ENCODE results near the gene FNIP2. TPM values are rescaled to one million over a fixed set of nuclear protein-coding genes. Genes with fewer than 3 reads are reported as not detected.
"Not testable (repeated sequence)": the region's sequence is repeated elsewhere in the genome, so short reads cannot be mapped to it uniquely, and the experiment has no call there.

FNIP2 gene
- total and polyA plus RNA-seq, 2 donors (not counting 1 experiment from before 2014, with no cell fraction given), result 0.03 to 0.17 TPM

DNA sequence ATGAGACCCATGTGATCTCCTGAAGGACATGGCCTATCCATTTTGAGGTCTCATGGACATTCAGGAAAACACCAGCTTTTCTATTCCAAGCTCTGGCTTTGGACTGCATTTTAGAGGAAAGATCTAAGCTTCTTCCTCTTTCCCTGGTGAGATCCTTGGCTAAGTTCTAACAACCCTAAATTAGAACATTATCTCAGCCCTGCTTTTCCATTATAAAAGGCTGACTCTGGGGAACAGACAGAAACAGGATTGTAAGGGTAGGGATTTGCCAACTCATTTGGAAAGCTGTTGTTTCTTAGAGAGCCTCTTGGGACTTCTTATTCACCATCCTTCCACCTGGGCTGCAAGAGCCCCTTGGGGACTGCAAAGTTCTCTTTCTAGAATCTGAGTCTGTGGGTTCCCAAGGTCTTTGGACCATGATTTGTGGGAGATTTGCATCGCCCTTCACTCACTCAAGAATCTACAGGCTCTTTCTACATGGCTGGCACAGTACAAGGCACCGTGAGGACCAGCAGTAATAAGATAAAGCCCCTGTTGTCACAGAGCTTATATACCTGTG, 146.9 kb downstream of the FNIP2 start:
- DNase-seq (no peak), ATAC-seq (ENCODE audit: low read depth) (no peak)
- Mint-ChIP-seq H3K27ac (no peak overlapping the region), H3K4me3 (no peak overlapping the region), H3K27me3 (peaks cover 24% of the 10 kb centered on the region), H3K9me3 (ENCODE audit: insufficient read depth) (peaks cover 2% of the 10 kb centered on the region), H3K4me1 (no peaks in the 10 kb centered on the region)
- POLR2A ChIA-PET, result no interaction called here
- no peak overlapping the region for H3K9ac ChIP-seq (ENCODE audit: low read length)
- H3K4me1 ChIP-seq (ENCODE audit: control insufficient read depth in 2 of 2, insufficient read depth in 2 of 2, low read length in 2 of 2), result no peaks in the 10 kb centered on the region
- H3K4me2 ChIP-seq (replicated peaks; ENCODE audit: low read depth, low read length, poor library complexity, severe bottlenecking), result no peak overlapping the region
- TF ChIP-seq EZH2 (IDR thresholded peaks at IDR 0.05; ENCODE audit: borderline replicate concordance, insufficient read depth, low read depth, low read length, poor library complexity, severe bottlenecking), result no peak
- TF ChIP-seq, protein P1, sequence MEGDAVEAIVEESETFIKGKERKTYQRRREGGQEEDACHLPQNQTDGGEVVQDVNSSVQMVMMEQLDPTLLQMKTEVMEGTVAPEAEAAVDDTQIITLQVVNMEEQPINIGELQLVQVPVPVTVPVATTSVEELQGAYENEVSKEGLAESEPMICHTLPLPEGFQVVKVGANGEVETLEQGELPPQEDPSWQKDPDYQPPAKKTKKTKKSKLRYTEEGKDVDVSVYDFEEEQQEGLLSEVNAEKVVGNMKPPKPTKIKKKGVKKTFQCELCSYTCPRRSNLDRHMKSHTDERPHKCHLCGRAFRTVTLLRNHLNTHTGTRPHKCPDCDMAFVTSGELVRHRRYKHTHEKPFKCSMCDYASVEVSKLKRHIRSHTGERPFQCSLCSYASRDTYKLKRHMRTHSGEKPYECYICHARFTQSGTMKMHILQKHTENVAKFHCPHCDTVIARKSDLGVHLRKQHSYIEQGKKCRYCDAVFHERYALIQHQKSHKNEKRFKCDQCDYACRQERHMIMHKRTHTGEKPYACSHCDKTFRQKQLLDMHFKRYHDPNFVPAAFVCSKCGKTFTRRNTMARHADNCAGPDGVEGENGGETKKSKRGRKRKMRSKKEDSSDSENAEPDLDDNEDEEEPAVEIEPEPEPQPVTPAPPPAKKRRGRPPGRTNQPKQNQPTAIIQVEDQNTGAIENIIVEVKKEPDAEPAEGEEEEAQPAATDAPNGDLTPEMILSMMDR (IDR thresholded peaks at IDR 0.05), result no peak
- intact Hi-C loops (cut with micrococcal nuclease), result no loop called here
- peaks cover 0 to 4% (median 0%) of the 10 kb centered on the region in 3 donors for H3K9me3 ChIP-seq (ENCODE audit: control extremely low read depth in 1 of 3, control insufficient read depth in 2 of 3, insufficient read depth in 1 of 3, low read length in 2 of 3)
- no peaks in the 10 kb centered on the region for H3K27me3 ChIP-seq (replicated peaks in 1 of 4; ENCODE audit: control extremely low read depth in 1 of 4, control insufficient read depth in 3 of 4, insufficient read depth in 4 of 4, low read length in 3 of 4)
- CTCF ChIA-PET, result no interaction called here
- no peaks in the 10 kb centered on the region for H4K20me1 ChIP-seq (ENCODE audit: control insufficient read depth, insufficient read depth, low read length, poor library complexity, severe bottlenecking)
- no peaks in the 10 kb centered on the region for H3K79me2 ChIP-seq (ENCODE audit: control insufficient read depth, insufficient read depth, low read length)
- H3K27ac ChIP-seq (ENCODE audit: low read length in 2 of 2), result no peak overlapping the region
- no peak overlapping the region for H3K4me3 ChIP-seq (ENCODE audit: control extremely low read depth in 1 of 5, extremely low read depth in 1 of 5, insufficient read depth in 1 of 5, low read depth in 2 of 5, low read length in 4 of 5)
- WGBS (ENCODE audit: insufficient coverage), result 60% methylated on average over 1 of the region's 2 CpGs
- H2AFZ ChIP-seq (ENCODE audit: insufficient read depth, low read depth, low read length, poor library complexity, severe bottlenecking), result no peak overlapping the region
- no peaks in the 10 kb centered on the region for H3K36me3 ChIP-seq (replicated peaks in 1 of 2; ENCODE audit: control extremely low read depth in 1 of 2, control insufficient read depth in 1 of 2, extremely low read depth in 1 of 2, insufficient read depth in 2 of 2, low read length in 1 of 2)

DNA sequence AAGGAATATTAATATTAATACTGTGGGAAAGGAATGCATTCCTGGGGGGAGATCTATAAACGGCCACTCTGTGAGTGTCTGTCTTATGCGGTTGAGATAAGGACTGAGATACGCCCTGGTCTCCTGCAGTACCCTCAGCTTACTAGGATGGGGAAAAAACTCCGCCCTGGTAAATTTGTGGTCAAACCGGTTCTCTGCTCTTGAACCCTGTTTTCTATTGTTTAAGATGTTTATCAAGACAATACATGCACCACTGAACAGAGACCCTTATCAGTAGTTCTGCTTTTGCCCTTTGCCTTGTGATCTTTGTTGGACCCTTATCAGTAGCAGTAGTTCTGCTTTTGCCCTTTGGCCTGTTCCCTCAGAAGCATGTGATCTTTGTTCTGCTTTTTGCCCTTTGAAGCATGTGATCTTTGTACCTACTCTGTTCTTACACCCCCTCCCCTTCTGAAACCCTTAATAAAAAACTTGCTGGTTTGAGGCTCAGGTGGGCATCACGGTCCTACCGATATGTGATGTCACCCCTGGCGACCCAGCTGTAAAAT, 151.7 kb downstream of the FNIP2 start:
- ATAC-seq (ENCODE audit: low read depth); H3K9ac ChIP-seq (ENCODE audit: low read length); CTCF ChIA-PET; DNase-seq; H3K79me2 ChIP-seq (ENCODE audit: control insufficient read depth, insufficient read depth, low read length); H3K27ac ChIP-seq (ENCODE audit: low read length in 2 of 2); H4K20me1 ChIP-seq (ENCODE audit: control insufficient read depth, insufficient read depth, low read length, poor library complexity, severe bottlenecking); H3K27me3 Mint-ChIP-seq; intact Hi-C loops (cut with micrococcal nuclease); H2AFZ ChIP-seq (ENCODE audit: insufficient read depth, low read depth, low read length, poor library complexity, severe bottlenecking); POLR2A ChIA-PET; H3K4me1 ChIP-seq (ENCODE audit: control insufficient read depth in 2 of 2, insufficient read depth in 2 of 2, low read length in 2 of 2); H3K4me3 ChIP-seq (ENCODE audit: control extremely low read depth in 1 of 5, extremely low read depth in 1 of 5, insufficient read depth in 1 of 5, low read depth in 2 of 5, low read length in 4 of 5); H3K4me3 Mint-ChIP-seq; H3K9me3 Mint-ChIP-seq (ENCODE audit: insufficient read depth); H3K36me3 ChIP-seq (replicated peaks in 1 of 2; ENCODE audit: control extremely low read depth in 1 of 2, control insufficient read depth in 1 of 2, extremely low read depth in 1 of 2, insufficient read depth in 2 of 2, low read length in 1 of 2); H3K4me2 ChIP-seq (replicated peaks; ENCODE audit: low read depth, low read length, poor library complexity, severe bottlenecking); H3K4me1 Mint-ChIP-seq; H3K27ac Mint-ChIP-seq; H3K27me3 ChIP-seq (replicated peaks in 1 of 4; ENCODE audit: control extremely low read depth in 1 of 4, control insufficient read depth in 3 of 4, insufficient read depth in 4 of 4, low read length in 3 of 4): not testable (repeated sequence)
- WGBS (ENCODE audit: insufficient coverage), result 100% methylated on average over 4 of the region's 8 CpGs
- H3K9me3 ChIP-seq (ENCODE audit: control extremely low read depth in 1 of 3, control insufficient read depth in 2 of 3, insufficient read depth in 1 of 3, low read length in 2 of 3), result peaks cover 1 to 14% (median 2%) of the 10 kb centered on the region in 3 donors

DNA sequence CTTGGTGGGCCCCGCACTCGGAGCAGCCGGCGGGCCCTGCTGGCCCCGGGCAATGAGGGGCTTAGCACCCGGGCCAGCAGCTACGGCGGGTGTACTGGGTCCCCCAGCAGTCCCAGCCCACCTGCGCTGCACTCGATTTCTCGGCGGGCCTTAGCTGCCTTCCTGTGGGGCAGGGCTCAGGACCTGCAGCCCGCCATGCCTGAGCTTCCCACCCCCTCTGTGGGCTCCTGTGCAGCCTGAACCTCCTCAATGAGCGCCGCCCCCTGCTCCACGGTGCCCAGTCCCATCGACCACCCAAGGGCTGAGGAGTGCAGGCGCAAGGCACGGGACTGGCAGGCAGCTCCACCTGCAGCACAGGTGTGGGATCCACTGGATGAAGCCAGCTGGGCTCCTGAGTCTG, 158.9 kb downstream of the FNIP2 start:
- H3K79me2 ChIP-seq (ENCODE audit: control insufficient read depth, insufficient read depth, low read length); H3K27me3 Mint-ChIP-seq; H3K4me3 ChIP-seq (ENCODE audit: control extremely low read depth in 1 of 5, extremely low read depth in 1 of 5, insufficient read depth in 1 of 5, low read depth in 2 of 5, low read length in 4 of 5); H3K9me3 Mint-ChIP-seq (ENCODE audit: insufficient read depth); H3K36me3 ChIP-seq (replicated peaks in 1 of 2; ENCODE audit: control extremely low read depth in 1 of 2, control insufficient read depth in 1 of 2, extremely low read depth in 1 of 2, insufficient read depth in 2 of 2, low read length in 1 of 2); H3K4me2 ChIP-seq (replicated peaks; ENCODE audit: low read depth, low read length, poor library complexity, severe bottlenecking); H3K27ac ChIP-seq (ENCODE audit: low read length in 2 of 2); H3K4me3 Mint-ChIP-seq; H3K27me3 ChIP-seq (replicated peaks in 1 of 4; ENCODE audit: control extremely low read depth in 1 of 4, control insufficient read depth in 3 of 4, insufficient read depth in 4 of 4, low read length in 3 of 4); POLR2A ChIA-PET; H3K4me1 ChIP-seq (ENCODE audit: control insufficient read depth in 2 of 2, insufficient read depth in 2 of 2, low read length in 2 of 2); H3K9ac ChIP-seq (ENCODE audit: low read length); ATAC-seq (ENCODE audit: low read depth); H3K27ac Mint-ChIP-seq; H3K4me1 Mint-ChIP-seq; H2AFZ ChIP-seq (ENCODE audit: insufficient read depth, low read depth, low read length, poor library complexity, severe bottlenecking); CTCF ChIA-PET; H4K20me1 ChIP-seq (ENCODE audit: control insufficient read depth, insufficient read depth, low read length, poor library complexity, severe bottlenecking); DNase-seq; intact Hi-C loops (cut with micrococcal nuclease): not testable (repeated sequence)
- WGBS (ENCODE audit: insufficient coverage), result 95% methylated on average over 19 of the region's 19 CpGs
- H3K9me3 ChIP-seq (ENCODE audit: control extremely low read depth in 1 of 3, control insufficient read depth in 2 of 3, insufficient read depth in 1 of 3, low read length in 2 of 3), result peaks cover 0 to 12% (median 1%) of the 10 kb centered on the region in 3 donors
